Measurements from ENCODE around the gene GRK5.

GRK5 gene

GRCh38 chr10:119498889-119499676 is 291.7 kb downstream of the GRK5 start:
- H3K9me2 ChIP-seq (replicated peaks; ENCODE audit: low read depth, low read length): no peaks in the 10 kb centered on the region
- no peaks in the 10 kb centered on the region for H3K27me3 ChIP-seq (ENCODE audit: insufficient read depth, low read length, poor library complexity, severe bottlenecking)
- H3K79me2 ChIP-seq (ENCODE audit: insufficient read depth, low read length): no peaks in the 10 kb centered on the region
- no peak overlapping the region for H3K9ac ChIP-seq (ENCODE audit: low read depth, low read length, poor library complexity, severe bottlenecking)
- H3K4me3 ChIP-seq (ENCODE audit: low read length, poor library complexity, severe bottlenecking): no peak overlapping the region
- no peak for TF ChIP-seq EZH2phosphoT487 (IDR thresholded peaks at IDR 0.05; ENCODE audit: borderline replicate concordance)
- TF ChIP-seq, protein P1, sequence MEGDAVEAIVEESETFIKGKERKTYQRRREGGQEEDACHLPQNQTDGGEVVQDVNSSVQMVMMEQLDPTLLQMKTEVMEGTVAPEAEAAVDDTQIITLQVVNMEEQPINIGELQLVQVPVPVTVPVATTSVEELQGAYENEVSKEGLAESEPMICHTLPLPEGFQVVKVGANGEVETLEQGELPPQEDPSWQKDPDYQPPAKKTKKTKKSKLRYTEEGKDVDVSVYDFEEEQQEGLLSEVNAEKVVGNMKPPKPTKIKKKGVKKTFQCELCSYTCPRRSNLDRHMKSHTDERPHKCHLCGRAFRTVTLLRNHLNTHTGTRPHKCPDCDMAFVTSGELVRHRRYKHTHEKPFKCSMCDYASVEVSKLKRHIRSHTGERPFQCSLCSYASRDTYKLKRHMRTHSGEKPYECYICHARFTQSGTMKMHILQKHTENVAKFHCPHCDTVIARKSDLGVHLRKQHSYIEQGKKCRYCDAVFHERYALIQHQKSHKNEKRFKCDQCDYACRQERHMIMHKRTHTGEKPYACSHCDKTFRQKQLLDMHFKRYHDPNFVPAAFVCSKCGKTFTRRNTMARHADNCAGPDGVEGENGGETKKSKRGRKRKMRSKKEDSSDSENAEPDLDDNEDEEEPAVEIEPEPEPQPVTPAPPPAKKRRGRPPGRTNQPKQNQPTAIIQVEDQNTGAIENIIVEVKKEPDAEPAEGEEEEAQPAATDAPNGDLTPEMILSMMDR (conservative IDR thresholded peaks at IDR 0.05; ENCODE audit: low read length): no peak
- no peaks in the 10 kb centered on the region for H3K9me3 ChIP-seq (ENCODE audit: insufficient read depth, low read depth, low read length)
- no peaks in the 10 kb centered on the region; the same call in 1 of the 2 replicates for H3K36me3 ChIP-seq (ENCODE audit: insufficient read depth, low read length)
- no peaks in the 10 kb centered on the region for H4K20me1 ChIP-seq (ENCODE audit: insufficient read depth, low read length, poor library complexity, severe bottlenecking)
- peaks cover 39% of the 10 kb centered on the region for H3K4me1 ChIP-seq (ENCODE audit: insufficient read depth, low read length, poor library complexity, severe bottlenecking)
- H3F3A ChIP-seq (ENCODE audit: low read depth): peaks cover 5% of the 10 kb centered on the region
- no peak overlapping the region for H3K4me2 ChIP-seq (ENCODE audit: low read depth, low read length, poor library complexity, severe bottlenecking)
- H2AFZ ChIP-seq (ENCODE audit: low read length): no peak overlapping the region

DNA sequence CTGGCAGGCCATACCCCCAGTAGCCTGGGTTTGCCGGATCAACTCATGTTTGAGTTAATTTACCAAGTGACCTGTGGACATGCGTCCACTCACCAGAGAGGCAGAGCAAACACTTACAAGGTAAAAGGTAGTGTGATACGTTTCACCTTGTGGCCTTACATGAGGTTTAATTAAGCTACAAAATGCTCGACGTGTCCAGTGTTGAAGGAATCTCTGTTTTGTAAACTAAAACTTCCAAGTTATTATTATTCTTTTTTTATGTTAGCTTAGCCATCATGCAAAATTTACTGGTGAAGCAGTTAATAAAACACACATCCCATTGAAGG is 292.3 kb downstream of the GRK5 start:
- Histone ChIP-seq H3K79me2 (ENCODE audit: insufficient read depth, low read length) (no peaks in the 10 kb centered on the region), H3K9me2 (replicated peaks; ENCODE audit: low read depth, low read length) (no peaks in the 10 kb centered on the region), H3F3A (ENCODE audit: low read depth) (peaks cover 5% of the 10 kb centered on the region), H3K27me3 (ENCODE audit: insufficient read depth, low read length, poor library complexity, severe bottlenecking) (no peaks in the 10 kb centered on the region), H3K4me3 (ENCODE audit: low read length, poor library complexity, severe bottlenecking) (no peak overlapping the region), H3K4me2 (ENCODE audit: low read depth, low read length, poor library complexity, severe bottlenecking) (no peak overlapping the region), H3K36me3 (ENCODE audit: insufficient read depth, low read length) (no peaks in the 10 kb centered on the region; the same call in 1 of the 2 replicates), H3K9me3 (ENCODE audit: insufficient read depth, low read depth, low read length) (no peaks in the 10 kb centered on the region), H3K4me1 (ENCODE audit: insufficient read depth, low read length, poor library complexity, severe bottlenecking) (peaks cover 33% of the 10 kb centered on the region), H3K9ac (ENCODE audit: low read depth, low read length, poor library complexity, severe bottlenecking) (no peak overlapping the region), H4K20me1 (ENCODE audit: insufficient read depth, low read length, poor library complexity, severe bottlenecking) (no peaks in the 10 kb centered on the region), H2AFZ (ENCODE audit: low read length) (no peak overlapping the region)
- no peak for TF ChIP-seq EZH2phosphoT487 (IDR thresholded peaks at IDR 0.05; ENCODE audit: borderline replicate concordance)
- TF ChIP-seq, protein P1 (conservative IDR thresholded peaks at IDR 0.05; ENCODE audit: low read length): no peak

GRCh38 chr10:119500123-119500795 is 292.9 kb downstream of the GRK5 start:
- H3K27me3 ChIP-seq (ENCODE audit: insufficient read depth, low read length, poor library complexity, severe bottlenecking): no peaks in the 10 kb centered on the region
- H3K79me2 ChIP-seq (ENCODE audit: insufficient read depth, low read length): no peaks in the 10 kb centered on the region
- H3F3A ChIP-seq (ENCODE audit: low read depth): peaks cover 5% of the 10 kb centered on the region
- no peak overlapping the region for H3K4me2 ChIP-seq (ENCODE audit: low read depth, low read length, poor library complexity, severe bottlenecking)
- no peaks in the 10 kb centered on the region for H4K20me1 ChIP-seq (ENCODE audit: insufficient read depth, low read length, poor library complexity, severe bottlenecking)
- H3K9ac ChIP-seq (ENCODE audit: low read depth, low read length, poor library complexity, severe bottlenecking): no peak overlapping the region
- H3K4me3 ChIP-seq (ENCODE audit: low read length, poor library complexity, severe bottlenecking): no peak overlapping the region
- TF ChIP-seq, protein P1 (conservative IDR thresholded peaks at IDR 0.05; ENCODE audit: low read length): no peak
- no peak for TF ChIP-seq EZH2phosphoT487 (IDR thresholded peaks at IDR 0.05; ENCODE audit: borderline replicate concordance)
- H3K9me2 ChIP-seq (replicated peaks; ENCODE audit: low read depth, low read length): no peaks in the 10 kb centered on the region
- H2AFZ ChIP-seq (ENCODE audit: low read length): no peak overlapping the region
- H3K4me1 ChIP-seq (ENCODE audit: insufficient read depth, low read length, poor library complexity, severe bottlenecking): peaks cover 28% of the 10 kb centered on the region
- H3K9me3 ChIP-seq (ENCODE audit: insufficient read depth, low read depth, low read length): no peaks in the 10 kb centered on the region
- no peaks in the 10 kb centered on the region; the same call in 1 of the 2 replicates for H3K36me3 ChIP-seq (ENCODE audit: insufficient read depth, low read length)

All from Loucy (cell line).